GM19372 (cell line): ENCODE data around the gene EIF4A3.

ENCODE experiments used
- ATAC-seq: cut with Tn5 transposase; IDR thresholded peaks from one replicate; pipeline ENCODE4 v1.9.1; 2021; ENCODE audit warnings: mild to moderate bottlenecking, low read depth, moderate library complexity; ENCODE audit not compliant: unreplicated experiment

Gene EIF4A3

DNA sequence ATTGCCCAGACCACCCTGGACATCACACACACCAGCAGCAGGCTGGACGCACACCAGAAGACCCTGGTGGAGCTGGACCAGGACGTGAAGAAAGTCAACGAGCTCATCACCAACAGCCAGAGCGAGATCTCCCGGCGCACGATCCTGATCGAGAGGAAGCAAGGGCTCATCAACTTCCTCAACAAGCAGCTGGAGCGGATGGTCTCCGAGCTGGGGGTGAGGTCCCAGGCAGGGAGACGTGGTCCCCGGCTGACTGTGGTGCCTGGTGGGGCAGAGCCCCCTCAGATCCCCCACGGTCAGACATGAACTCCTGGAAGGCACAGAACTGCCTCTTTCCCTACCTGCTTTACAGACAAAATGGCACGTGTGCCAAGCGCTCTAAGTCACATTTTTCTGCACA is 62.2 kb downstream of the EIF4A3 start:
- no peak for ATAC-seq
